Breast epithelium (tissue), 4 donors: ENCODE results near the gene SLC25A21. TPM values are rescaled to one million over a fixed set of nuclear protein-coding genes. Genes with fewer than 3 reads are reported as not detected.

Source experiments
- DNase-seq, 2 donors: peaks; one replicate each; pipeline ENCODE4 v3.0.0-alpha.2; 2019; ENCODE audit warnings: low spot score in 2 of 2
- H3K27ac ChIP-seq, 2 donors: fragments of 200-600 bp; sonication (generic) in 1 of 2; one replicate each; pipeline ENCODE4 v1.5.1; 2016 to 2019; ENCODE audit warnings: mild to moderate bottlenecking in 1 of 2
- H3K27me3 ChIP-seq, 2 donors: fragments of 200-600 bp; sonication (generic) in 1 of 2; one replicate each; pipeline versions ENCODE4 v1.5.1 to v1.6.0; 2017 to 2019; ENCODE audit warnings: control low read depth in 1 of 2, mild to moderate bottlenecking in 1 of 2
- H3K36me3 ChIP-seq: fragments of 200-600 bp; one replicate; pipeline ENCODE4 v1.5.1; 2019
- H3K4me1 ChIP-seq, 2 donors: fragments of 200-600 bp; sonication (generic); one replicate each; pipeline ENCODE4 v1.5.1; 2016 to 2019; ENCODE audit warnings: control low read depth in 1 of 2
- H3K4me3 ChIP-seq, 3 donors: fragments of 200-600 bp; sonication (generic); 1 replicate in 2 of 3; 2 replicates in 1 of 3; pipeline ENCODE4 v1.5.1; 2016 to 2019; ENCODE audit warnings: mild to moderate bottlenecking in 3 of 3, moderate library complexity in 2 of 3
- H3K9me3 ChIP-seq, 2 donors: fragments of 200-600 bp; sonication (generic) in 1 of 2; one replicate each; pipeline ENCODE4 v1.5.1; 2016 to 2019; ENCODE audit warnings: control low read depth in 1 of 2
- CTCF ChIP-seq, 3 donors: fragments of 450-650 bp; IDR thresholded peaks; one replicate each; pipeline ENCODE4 v1.5.1; 2016 to 2017; ENCODE audit warnings: antibody characterized with exemption in 3 of 3, mild to moderate bottlenecking in 3 of 3, moderate library complexity in 3 of 3
- POLR2A ChIP-seq: fragments of 450-650 bp; IDR thresholded peaks from one replicate; pipeline ENCODE4 v1.6.1; 2016; ENCODE audit warnings: antibody characterized with exemption, mild to moderate bottlenecking, moderate library complexity
- POLR2AphosphoS5 ChIP-seq, 3 donors: sonication (generic); formaldehyde crosslinking; IDR thresholded peaks; one replicate each; pipeline ENCODE4 v1.6.1; 2017; ENCODE audit warnings: antibody characterized with exemption in 3 of 3
- intact Hi-C: fragments of 100-400 bp; cut with DNase I; formaldehyde crosslinking; loops from one replicate; pipeline ENCODE4 v1.15.1; 2023; ENCODE audit warnings: low total_unique reads
- total RNA-seq, 3 donors: library from RNA; depleted of rRNA; stranded (reverse); fragments of >200 nt; gene quantifications; one replicate each; pipeline ENCODE4 v1.1.0, GENCODE V29; 2016

Gene SLC25A21
- total RNA-seq, 3 donors from 2014 or later: 0.66 to 2.3 (median 1.6) TPM

DNA sequence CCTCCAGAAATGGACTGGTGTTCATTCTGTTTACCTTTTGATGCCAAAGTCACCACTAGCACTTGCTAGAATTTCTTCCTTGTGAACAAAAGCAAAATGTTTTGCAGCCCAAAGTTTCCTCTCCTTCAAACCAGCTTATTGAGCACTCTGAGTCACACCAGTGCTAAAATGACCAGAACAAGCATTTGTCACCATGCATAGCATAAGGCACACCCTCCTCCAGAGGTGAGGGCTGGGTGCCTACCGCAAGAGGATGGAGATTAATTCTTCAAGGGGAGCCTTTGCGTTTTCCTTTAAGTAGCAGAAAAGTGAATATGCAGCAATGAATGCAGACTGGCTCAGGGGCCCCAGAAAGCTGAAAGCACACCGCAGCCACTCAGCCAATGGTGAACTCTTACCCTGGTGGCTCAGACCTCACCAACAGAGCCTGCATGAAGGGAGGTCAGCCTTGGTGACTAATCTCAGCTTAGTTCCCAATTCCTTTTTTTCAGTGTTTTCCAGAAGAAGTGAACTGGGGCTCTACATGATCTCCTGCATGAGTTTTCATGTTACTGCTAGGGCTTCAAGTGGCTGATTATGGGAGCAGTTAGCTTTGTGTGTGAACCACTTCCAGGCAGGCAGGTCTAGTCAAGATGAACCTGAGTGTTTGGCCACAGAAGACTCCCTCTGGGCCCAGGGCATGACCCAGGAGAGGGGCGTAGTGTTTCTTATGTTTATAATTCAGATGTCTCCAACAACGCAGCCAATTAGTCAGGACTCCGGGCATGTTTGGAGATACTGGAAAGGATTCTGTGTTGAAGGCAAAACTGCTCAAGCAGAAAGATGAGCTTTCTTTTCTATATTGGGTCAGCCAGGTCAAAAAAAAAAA lies 414.4 kb downstream of the SLC25A21 start:
- H3K27me3 ChIP-seq: no peaks in the 10 kb centered on the region
- H3K27ac ChIP-seq: no peak overlapping the region
- TF ChIP-seq POLR2A (no peak), POLR2AphosphoS5 (IDR thresholded peaks at IDR 0.05) (no peak), CTCF (IDR thresholded peaks at IDR 0.05) (no peak)
- no peaks in the 10 kb centered on the region for H3K9me3 ChIP-seq
- H3K36me3 ChIP-seq: no peaks in the 10 kb centered on the region
- no peak for DNase-seq
- no peak overlapping the region for H3K4me3 ChIP-seq
- intact Hi-C loops: no loop called here
- no peaks in the 10 kb centered on the region for H3K4me1 ChIP-seq

DNA sequence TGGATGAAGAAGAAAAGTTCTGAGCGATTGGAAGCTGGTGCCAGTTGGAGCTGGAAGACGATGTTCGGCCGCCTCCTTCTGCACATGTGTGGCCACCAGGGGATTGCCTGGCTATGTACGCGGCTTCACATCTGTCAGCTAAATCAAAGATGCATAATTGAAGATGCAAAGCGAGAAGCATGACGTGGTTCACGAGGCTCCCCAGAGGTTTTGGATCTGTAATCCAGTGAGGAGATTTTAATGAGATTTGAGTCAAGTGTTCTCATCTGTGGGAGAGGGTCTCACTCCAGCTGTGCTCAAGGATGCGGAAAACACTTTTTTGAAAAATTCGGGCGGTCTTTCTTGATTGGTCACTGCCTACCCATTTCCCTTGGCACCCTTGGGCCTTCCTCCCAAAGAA lies 416.2 kb downstream of the SLC25A21 start:
- no peaks in the 10 kb centered on the region for H3K27me3 ChIP-seq
- H3K27ac ChIP-seq: no peak overlapping the region
- no peaks in the 10 kb centered on the region for H3K36me3 ChIP-seq
- H3K4me3 ChIP-seq: no peak overlapping the region
- no peak for DNase-seq
- intact Hi-C loops: no loop called here
- no peaks in the 10 kb centered on the region for H3K4me1 ChIP-seq
- no peak for TF ChIP-seq POLR2A
- no peak for TF ChIP-seq POLR2AphosphoS5 (IDR thresholded peaks at IDR 0.05)
- TF ChIP-seq CTCF (IDR thresholded peaks at IDR 0.05): no peak
- no peaks in the 10 kb centered on the region for H3K9me3 ChIP-seq

GRCh38 chr14:36755756-36756155 lies 416.6 kb downstream of the SLC25A21 start:
- Histone ChIP-seq H3K27ac (no peak overlapping the region), H3K4me1 (no peaks in the 10 kb centered on the region), H3K36me3 (no peaks in the 10 kb centered on the region), H3K4me3 (no peak overlapping the region), H3K9me3 (no peaks in the 10 kb centered on the region), H3K27me3 (no peaks in the 10 kb centered on the region)
- intact Hi-C loops: no loop called here
- DNase-seq: no peak
- TF ChIP-seq CTCF (IDR thresholded peaks at IDR 0.05) (no peak), POLR2A (no peak), POLR2AphosphoS5 (IDR thresholded peaks at IDR 0.05) (no peak)

DNA sequence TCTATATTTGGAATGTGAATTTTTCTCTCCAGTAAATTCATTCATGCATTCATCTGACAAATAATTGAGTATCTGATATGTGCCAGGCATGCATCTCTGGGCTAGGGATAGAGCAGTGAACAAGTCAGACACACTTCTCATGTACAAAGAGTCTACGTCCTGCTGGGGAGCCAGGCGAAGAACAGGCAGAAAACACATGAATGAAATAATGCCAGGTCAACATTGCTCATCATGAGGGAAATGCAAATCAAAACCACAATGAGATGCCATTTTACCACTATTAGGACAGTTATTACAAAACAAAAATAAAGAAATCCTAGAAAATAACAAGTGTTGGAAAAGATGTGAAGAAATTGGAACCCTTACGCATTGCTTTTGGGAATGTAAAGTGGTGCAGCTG lies 420.5 kb downstream of the SLC25A21 start:
- Histone ChIP-seq H3K9me3 (no peaks in the 10 kb centered on the region), H3K4me1 (no peaks in the 10 kb centered on the region), H3K4me3 (no peak overlapping the region), H3K27ac (no peak overlapping the region), H3K36me3 (no peaks in the 10 kb centered on the region), H3K27me3 (no peaks in the 10 kb centered on the region)
- no peak for DNase-seq
- intact Hi-C loops: no loop called here
- TF ChIP-seq POLR2AphosphoS5 (IDR thresholded peaks at IDR 0.05) (no peak), POLR2A (no peak), CTCF (IDR thresholded peaks at IDR 0.05) (no peak)

GRCh38 chr14:36751106-36751505 lies 421.3 kb downstream of the SLC25A21 start:
- intact Hi-C loops: no loop called here

More at GRCh38 chr14:36751106-36751505, 421.3 kb downstream of the SLC25A21 start:
- Histone ChIP-seq H3K9me3 (no peaks in the 10 kb centered on the region), H3K27ac (no peak overlapping the region), H3K27me3 (no peaks in the 10 kb centered on the region), H3K4me3 (no peak overlapping the region), H3K4me1 (no peaks in the 10 kb centered on the region), H3K36me3 (no peaks in the 10 kb centered on the region)
- no peak for TF ChIP-seq POLR2AphosphoS5 (IDR thresholded peaks at IDR 0.05)
- TF ChIP-seq CTCF (IDR thresholded peaks at IDR 0.05): no peak
- no peak for TF ChIP-seq POLR2A
- DNase-seq: no peak
